MM.1S (cell line): ENCODE results near the gene RAB22A.

Source experiments
- EZH2 ChIP-seq: fragments of 300-600 bp; sonication (generic); optimal IDR thresholded peaks from 2 replicates; pipeline ENCODE3; 2017; ENCODE audit warnings: low read depth, mild to moderate bottlenecking, antibody characterized with exemption, low read length, mixed read lengths
- TF ChIP-seq, protein P1 (sequence below): fragments of 300-600 bp; sonication (generic); IDR thresholded peaks from 2 replicates; pipeline ENCODE4 v1.5.1; 2016; ENCODE audit warnings: antibody characterized with exemption, low read length, mixed read lengths

DNA sequence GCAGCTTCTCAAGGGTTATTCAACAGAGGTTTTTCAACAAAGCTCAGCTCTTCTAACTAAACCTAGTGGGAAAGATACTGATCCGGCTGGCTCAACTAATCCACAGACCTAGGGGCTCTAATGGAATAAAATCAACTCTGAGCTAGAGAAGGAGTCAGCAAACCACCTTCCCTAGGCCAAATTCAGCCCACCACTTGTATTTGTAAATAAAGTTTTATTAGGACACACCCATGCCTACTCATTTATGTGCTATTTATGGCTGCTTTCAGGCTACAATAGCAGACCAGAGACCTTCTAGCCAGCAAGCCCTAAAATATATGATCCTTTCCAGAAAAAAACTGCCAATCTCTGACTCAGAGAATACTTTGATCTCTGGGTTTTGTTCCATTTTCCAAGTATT, 6.0 kb upstream of the RAB22A start:
- TF ChIP-seq, protein P1, sequence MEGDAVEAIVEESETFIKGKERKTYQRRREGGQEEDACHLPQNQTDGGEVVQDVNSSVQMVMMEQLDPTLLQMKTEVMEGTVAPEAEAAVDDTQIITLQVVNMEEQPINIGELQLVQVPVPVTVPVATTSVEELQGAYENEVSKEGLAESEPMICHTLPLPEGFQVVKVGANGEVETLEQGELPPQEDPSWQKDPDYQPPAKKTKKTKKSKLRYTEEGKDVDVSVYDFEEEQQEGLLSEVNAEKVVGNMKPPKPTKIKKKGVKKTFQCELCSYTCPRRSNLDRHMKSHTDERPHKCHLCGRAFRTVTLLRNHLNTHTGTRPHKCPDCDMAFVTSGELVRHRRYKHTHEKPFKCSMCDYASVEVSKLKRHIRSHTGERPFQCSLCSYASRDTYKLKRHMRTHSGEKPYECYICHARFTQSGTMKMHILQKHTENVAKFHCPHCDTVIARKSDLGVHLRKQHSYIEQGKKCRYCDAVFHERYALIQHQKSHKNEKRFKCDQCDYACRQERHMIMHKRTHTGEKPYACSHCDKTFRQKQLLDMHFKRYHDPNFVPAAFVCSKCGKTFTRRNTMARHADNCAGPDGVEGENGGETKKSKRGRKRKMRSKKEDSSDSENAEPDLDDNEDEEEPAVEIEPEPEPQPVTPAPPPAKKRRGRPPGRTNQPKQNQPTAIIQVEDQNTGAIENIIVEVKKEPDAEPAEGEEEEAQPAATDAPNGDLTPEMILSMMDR: no peak
- TF ChIP-seq EZH2: no peak
